Activated CD8-positive, alpha-beta T cell treated with anti-CD3 and anti-CD28 coated beads, Interleukin-2, amount 10 ng/mL, durations not matched to agents 7 days and 5 days (primary cell): Measurements from ENCODE around the gene SLC38A9. TPM values are rescaled to one million over a fixed set of nuclear protein-coding genes. Genes with fewer than 3 reads are reported as not detected.
"Not testable (repeated sequence)": the region's sequence is repeated elsewhere in the genome, so short reads cannot be mapped to it uniquely, and the experiment has no call there.

Experiments
- ATAC-seq: fragments of 150-1000 bp; cut with Tn5 transposase; one replicate; pipeline ENCODE4 v1.10.0; 2021; ENCODE audit warnings: moderate library complexity
- CTCF ChIA-PET: fragments of 350-600 bp; sonication (Branson Sonifier 250); formaldehyde crosslinking; loops from one replicate; lab custom pipeline; 2021; ENCODE audit warnings: antibody characterized with exemption; lab: Charles Lee
- POLR2A ChIA-PET: fragments of 350-600 bp; sonication (Branson Sonifier 250); formaldehyde crosslinking; loops from one replicate; lab custom pipeline; 2021; ENCODE audit warnings: antibody characterized with exemption; lab: Charles Lee
- DNase-seq: peaks from one replicate; pipeline ENCODE4 v3.0.0-alpha.2; 2020
- H3K27ac Mint-ChIP-seq: one replicate; pipeline ENCODE4 v1.8.0; 2021; ENCODE audit warnings: mild to moderate bottlenecking, mixed read lengths
- H3K27me3 Mint-ChIP-seq: one replicate; pipeline ENCODE4 v1.8.0; 2021; ENCODE audit warnings: low read depth, mixed read lengths
- H3K36me3 Mint-ChIP-seq: one replicate; pipeline ENCODE4 v1.8.0; 2021; ENCODE audit warnings: low read depth, mixed read lengths
- H3K4me1 Mint-ChIP-seq: one replicate; pipeline ENCODE4 v1.8.0; 2021; ENCODE audit warnings: low read depth, mixed read lengths
- H3K4me3 Mint-ChIP-seq: one replicate; pipeline ENCODE4 v1.8.0; 2021; ENCODE audit warnings: mild to moderate bottlenecking, mixed read lengths
- H3K9me3 Mint-ChIP-seq: one replicate; pipeline ENCODE4 v1.8.0; 2022; ENCODE audit warnings: mixed read lengths; ENCODE audit not compliant: insufficient read depth
- total RNA-seq, 2 experiments: library from RNA; stranded (reverse); gene quantifications; one replicate each; pipeline ENCODE4 v1.2.3, GENCODE V29; 2021

SLC38A9 gene
- total RNA-seq, 2 experiments from 2014 or later = 22.6 to 25.6 TPM

DNA sequence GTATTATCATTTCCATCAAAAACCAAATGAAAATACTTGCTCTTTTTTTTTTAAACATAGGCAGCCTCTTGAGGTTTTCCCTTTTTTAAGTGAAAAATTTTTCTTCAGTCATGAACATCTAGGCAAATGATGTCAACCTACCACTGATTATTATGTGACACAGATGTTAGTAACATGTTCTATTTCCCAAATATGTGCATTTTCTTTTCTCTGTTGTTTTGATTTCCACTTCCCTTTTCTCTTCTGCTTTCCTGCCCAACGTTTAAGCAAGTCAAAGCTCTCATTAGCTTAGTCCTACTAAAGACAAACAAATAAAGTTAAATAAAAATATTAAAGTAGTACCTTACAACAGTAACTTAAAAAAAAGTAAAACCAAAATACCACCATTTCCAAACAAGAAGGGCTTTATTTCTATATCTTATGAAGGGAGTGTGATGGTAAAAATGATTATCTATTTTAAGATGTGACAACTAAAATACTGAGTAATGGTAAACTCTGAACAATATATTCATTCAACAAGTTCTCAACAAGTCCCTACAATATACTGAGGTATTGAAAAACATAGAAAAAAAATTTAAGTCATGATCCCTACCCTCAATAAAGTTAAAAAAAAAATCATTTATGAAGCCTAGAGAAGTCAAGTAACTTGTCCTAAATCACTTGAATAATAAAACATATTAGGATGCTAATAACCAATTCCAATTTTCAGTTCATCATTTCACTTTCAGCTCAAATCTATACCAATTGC, 9.4 kb downstream of the SLC38A9 start:
- Mint-ChIP-seq H3K36me3 (peaks cover 22% of the 10 kb centered on the region), H3K4me1 (peaks cover 5% of the 10 kb centered on the region), H3K27me3 (no peaks in the 10 kb centered on the region), H3K9me3 (no peaks in the 10 kb centered on the region), H3K27ac (no peak overlapping the region), H3K4me3 (no peak overlapping the region)
- DNase-seq = no peak
- ATAC-seq = no peak
- ChIA-PET CTCF (interaction anchor here (1.4 to 1.5 kb wide), 2 partner anchors 11 to 359 kb away, joined by 3 to 7 read pairs; no protein-coding TSS in a partner anchor), POLR2A (no interaction called here)

DNA sequence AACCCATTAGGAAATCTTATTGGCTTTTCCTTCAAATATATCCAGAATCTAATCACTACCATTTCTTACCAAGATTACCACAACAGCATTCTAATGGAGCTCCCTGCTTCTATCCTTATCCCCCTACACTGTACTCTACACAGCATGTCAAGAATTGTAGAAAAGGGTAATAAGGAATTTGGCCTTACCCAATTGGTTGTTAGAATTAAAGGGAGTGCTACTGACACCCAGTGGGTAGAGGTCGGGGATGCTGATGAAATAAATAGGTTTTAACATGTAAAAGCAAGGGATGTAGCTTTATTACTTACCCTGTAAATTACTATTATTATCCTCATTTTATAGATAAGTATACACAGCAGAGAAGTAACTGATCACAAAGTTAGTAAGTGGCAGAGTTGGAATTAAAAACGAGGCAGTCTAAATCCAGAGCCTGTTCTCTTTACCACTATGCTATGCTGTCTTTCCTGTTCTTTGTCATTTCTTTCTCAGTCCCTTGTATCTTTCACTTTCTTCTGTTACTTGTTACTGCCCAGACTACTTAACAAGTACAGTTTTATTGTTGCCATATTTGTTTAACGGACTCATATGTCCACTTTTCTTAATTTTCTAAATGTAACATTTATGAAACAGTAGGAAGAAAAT, 10.5 kb downstream of the SLC38A9 start:
- no peak for ATAC-seq
- H3K27me3 Mint-ChIP-seq = no peaks in the 10 kb centered on the region
- POLR2A ChIA-PET = interaction anchor here (1.2 kb wide), 1 partner anchor 10 kb away, joined by 3 read pairs; no protein-coding TSS in a partner anchor
- CTCF ChIA-PET = interaction anchor here (0.9 to 1.9 kb wide), 5 partner anchors 10 to 499 kb away, joined by 3 to 13 read pairs (median 3); partner anchors contain the start of gene DHX29
- H3K36me3 Mint-ChIP-seq = peaks cover 29% of the 10 kb centered on the region
- H3K4me3 Mint-ChIP-seq = no peak overlapping the region
- DNase-seq = no peak
- H3K27ac Mint-ChIP-seq = no peak overlapping the region
- H3K4me1 Mint-ChIP-seq = peaks cover 5% of the 10 kb centered on the region
- no peaks in the 10 kb centered on the region for H3K9me3 Mint-ChIP-seq

- no peak overlapping the region for H3K4me3 Mint-ChIP-seq
- DNase-seq = no peak
Observed at GRCh38 chr5:55700745-55701144, 11.4 kb downstream of the SLC38A9 start.

DNA sequence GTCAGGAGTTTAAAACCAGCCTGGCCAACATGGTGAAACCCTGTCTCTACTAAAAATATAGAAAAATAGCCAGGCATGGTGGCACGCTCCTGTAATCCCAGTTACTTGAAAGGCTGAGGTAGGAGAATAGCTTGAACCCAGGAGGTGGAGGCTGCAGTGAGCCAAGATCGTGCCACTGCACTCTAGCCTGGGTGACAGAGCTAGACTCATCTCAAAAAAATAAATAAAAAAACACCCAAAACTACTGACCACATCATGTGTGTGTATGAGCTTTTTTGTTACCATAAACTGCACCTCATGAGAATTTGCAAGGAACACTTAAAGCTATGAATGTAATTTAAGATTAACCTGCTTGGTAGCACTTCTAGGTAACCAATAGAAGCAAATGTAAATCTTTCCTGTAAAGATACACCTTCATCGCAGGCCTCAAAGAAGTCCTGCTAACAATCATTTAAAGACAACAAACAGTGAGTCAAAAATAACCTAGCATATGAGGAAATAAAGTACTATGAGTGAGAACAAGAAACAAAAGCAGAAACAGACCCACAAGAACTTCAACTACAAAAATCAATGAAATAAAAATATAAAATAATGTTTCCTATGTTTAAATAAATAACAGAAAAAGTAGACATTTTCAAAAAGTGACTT, 13.0 kb downstream of the SLC38A9 start:
- Mint-ChIP-seq H3K36me3 (peaks cover 25% of the 10 kb centered on the region), H3K4me1 (peaks cover 5% of the 10 kb centered on the region), H3K9me3 (no peaks in the 10 kb centered on the region), H3K4me3 (no peak overlapping the region), H3K27me3 (no peaks in the 10 kb centered on the region), H3K27ac (no peak overlapping the region)
- DNase-seq = no peak
- CTCF ChIA-PET = interaction anchor here (0.6 to 1.1 kb wide), 2 partner anchors 293 to 527 kb away, joined by 3 read pairs; no protein-coding TSS in a partner anchor
- ATAC-seq = no peak
- POLR2A ChIA-PET = no interaction called here

More at GRCh38 chr5:55700745-55701144, 11.4 kb downstream of the SLC38A9 start:
- no peak overlapping the region for H3K27ac Mint-ChIP-seq
- peaks cover 24% of the 10 kb centered on the region for H3K36me3 Mint-ChIP-seq
- ChIA-PET POLR2A (interaction anchor here (1.2 kb wide), 1 partner anchor 11 kb away, joined by 3 read pairs; no protein-coding TSS in a partner anchor), CTCF (interaction anchor here (0.9 to 1.9 kb wide), 5 partner anchors 9 to 500 kb away, joined by 3 to 13 read pairs (median 3); partner anchors contain the start of gene DHX29)
- H3K27me3 Mint-ChIP-seq = no peaks in the 10 kb centered on the region
- H3K4me1 Mint-ChIP-seq = peaks cover 5% of the 10 kb centered on the region
- H3K9me3 Mint-ChIP-seq = no peaks in the 10 kb centered on the region
- ATAC-seq = no peak

DNA sequence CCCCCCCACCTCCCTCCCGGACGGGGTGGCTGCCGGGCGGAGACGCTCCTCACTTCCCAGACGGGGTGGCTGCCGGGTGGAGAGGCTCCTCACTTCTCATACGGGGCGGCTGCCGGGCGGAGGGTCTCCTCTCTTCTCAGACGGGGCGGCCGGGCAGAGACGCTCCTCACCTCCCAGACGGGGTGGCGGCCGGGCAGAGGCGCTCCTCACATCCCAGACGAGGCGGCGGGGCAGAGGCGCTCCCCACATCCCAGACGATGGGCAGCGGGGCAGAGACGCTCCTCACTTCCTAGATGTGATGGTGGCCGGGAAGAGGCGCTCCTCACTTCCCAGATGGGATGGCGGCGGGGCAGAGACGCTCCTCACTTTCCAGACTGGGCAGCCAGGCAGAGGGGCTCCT, 15.4 kb downstream of the SLC38A9 start:
- DNase-seq, ATAC-seq, H3K27ac Mint-ChIP-seq, H3K27me3 Mint-ChIP-seq, H3K4me3 Mint-ChIP-seq, H3K9me3 Mint-ChIP-seq, H3K4me1 Mint-ChIP-seq, POLR2A ChIA-PET, CTCF ChIA-PET: not testable (repeated sequence)
- H3K36me3 Mint-ChIP-seq = peaks cover 18% of the 10 kb centered on the region

- no peak for ATAC-seq
- no peak overlapping the region for H3K4me3 Mint-ChIP-seq
- H3K9me3 Mint-ChIP-seq = no peaks in the 10 kb centered on the region
- no peaks in the 10 kb centered on the region for H3K27me3 Mint-ChIP-seq
- H3K4me1 Mint-ChIP-seq = peaks cover 3% of the 10 kb centered on the region
- CTCF ChIA-PET = interaction anchor here (0.6 to 3.3 kb wide), 4 partner anchors 289 to 876 kb away, joined by 3 to 32 read pairs (median 14); no protein-coding TSS in a partner anchor
- POLR2A ChIA-PET = no interaction called here
- H3K27ac Mint-ChIP-seq = no peak overlapping the region
- DNase-seq = no peak
- peaks cover 14% of the 10 kb centered on the region for H3K36me3 Mint-ChIP-seq
Observed at GRCh38 chr5:55694152-55694830, 17.8 kb downstream of the SLC38A9 start.

DNA sequence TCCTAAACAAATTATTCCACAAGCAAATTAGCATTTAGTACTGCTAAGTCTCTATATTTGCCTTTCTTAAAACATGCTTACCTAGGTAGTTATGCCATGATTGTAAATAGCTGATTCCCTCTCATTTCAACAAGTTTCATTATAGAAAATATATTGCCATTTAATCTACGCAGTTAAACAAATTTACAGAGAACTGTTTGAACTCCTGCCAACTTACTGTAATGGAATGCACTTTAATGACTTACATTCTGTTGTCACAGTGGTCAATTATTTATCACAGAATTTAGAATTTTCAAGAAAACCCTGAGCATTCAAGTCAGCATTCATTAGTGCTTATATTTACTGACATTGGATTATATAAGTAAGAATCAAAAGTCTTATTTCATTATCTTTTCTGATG, 19.6 kb downstream of the SLC38A9 start:
- no peaks in the 10 kb centered on the region for H3K9me3 Mint-ChIP-seq
- ChIA-PET CTCF (interaction anchor here (0.8 to 3.3 kb wide), 47 partner anchors 9 to 520 kb away, joined by 3 to 32 read pairs (median 5); partner anchors contain the start of genes DHX29 and MTREX), POLR2A (no interaction called here)
- H3K27me3 Mint-ChIP-seq = no peaks in the 10 kb centered on the region
- H3K4me3 Mint-ChIP-seq = no peak overlapping the region
- H3K36me3 Mint-ChIP-seq = peaks cover 13% of the 10 kb centered on the region
- no peak for ATAC-seq
- H3K4me1 Mint-ChIP-seq = peaks cover 3% of the 10 kb centered on the region
- no peak for DNase-seq
- no peak overlapping the region for H3K27ac Mint-ChIP-seq

DNA sequence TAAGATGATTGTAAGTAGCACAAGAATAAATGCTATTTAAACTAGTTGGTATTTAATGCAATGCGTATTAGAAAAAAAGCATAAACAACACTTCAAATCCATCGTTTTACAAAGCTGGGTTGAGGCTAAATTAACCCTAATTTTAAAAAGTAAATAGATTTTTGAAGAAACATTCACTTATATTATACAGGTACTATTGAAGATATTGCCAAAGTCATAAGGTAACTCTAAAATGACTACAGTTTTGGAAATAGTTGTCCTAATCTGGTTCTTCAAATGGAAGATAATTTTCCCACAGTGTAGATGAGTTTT, 20.1 kb downstream of the SLC38A9 start:
- H3K36me3 Mint-ChIP-seq = peaks cover 10% of the 10 kb centered on the region
- ATAC-seq = no peak
- no peak for DNase-seq
- ChIA-PET POLR2A (no interaction called here), CTCF (interaction anchor here (0.8 to 3.3 kb wide), 52 partner anchors 9 to 520 kb away, joined by 3 to 32 read pairs (median 4); partner anchors contain the start of genes DHX29 and MTREX)
- peaks cover 3% of the 10 kb centered on the region for H3K4me1 Mint-ChIP-seq
- no peaks in the 10 kb centered on the region for H3K27me3 Mint-ChIP-seq
- H3K27ac Mint-ChIP-seq = no peak overlapping the region
- no peaks in the 10 kb centered on the region for H3K9me3 Mint-ChIP-seq
- H3K4me3 Mint-ChIP-seq = no peak overlapping the region

DNA sequence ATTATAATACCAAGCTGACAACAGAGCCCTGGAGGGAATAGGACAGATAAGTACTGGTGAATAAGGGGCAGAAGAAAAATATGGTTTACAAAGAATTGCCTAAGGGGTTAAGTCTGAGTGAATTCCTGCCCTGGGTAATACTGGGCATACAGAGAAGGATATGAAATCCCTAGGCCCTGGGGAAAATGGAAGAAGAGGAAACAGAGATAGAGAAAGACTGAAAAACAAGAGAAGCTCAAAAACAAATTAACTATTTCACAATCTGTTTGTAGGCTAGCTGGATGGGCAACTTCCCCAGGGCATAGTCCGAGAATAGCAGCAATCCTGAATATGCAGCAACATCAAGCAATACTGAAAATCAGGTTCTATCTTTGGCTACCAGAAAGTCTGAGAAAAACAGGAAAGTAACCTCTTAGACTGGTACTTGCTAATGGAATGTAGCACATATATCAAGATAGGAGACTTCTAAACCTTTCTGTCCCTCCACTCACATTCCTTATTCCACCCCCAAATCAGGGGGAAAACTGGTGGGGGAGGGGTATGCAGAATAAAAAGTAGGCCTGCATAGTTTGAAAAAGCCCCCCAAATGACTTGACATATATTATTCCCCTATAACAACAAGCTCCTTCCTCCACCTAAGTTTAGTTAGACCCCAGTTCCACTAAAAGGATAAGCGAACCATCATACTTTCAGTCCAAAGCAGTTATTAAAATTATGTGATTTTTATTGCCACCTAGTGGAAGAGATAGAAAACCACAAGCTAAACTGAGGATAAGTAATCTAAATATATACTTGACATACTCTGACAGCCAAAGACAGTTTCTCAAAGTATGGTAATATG, 20.6 kb downstream of the SLC38A9 start:
- no peak overlapping the region for H3K4me3 Mint-ChIP-seq
- POLR2A ChIA-PET = no interaction called here
- H3K9me3 Mint-ChIP-seq = no peaks in the 10 kb centered on the region
- no peaks in the 10 kb centered on the region for H3K27me3 Mint-ChIP-seq
- peaks cover 9% of the 10 kb centered on the region for H3K36me3 Mint-ChIP-seq
- CTCF ChIA-PET = interaction anchor here (0.8 to 3.3 kb wide), 52 partner anchors 10 to 519 kb away, joined by 3 to 32 read pairs (median 4); partner anchors contain the start of genes DHX29 and MTREX
- ATAC-seq = peak; percentile 53
- no peak for DNase-seq
- H3K4me1 Mint-ChIP-seq = peaks cover 3% of the 10 kb centered on the region
- no peak overlapping the region for H3K27ac Mint-ChIP-seq

- Mint-ChIP-seq H3K4me3 (no peak overlapping the region), H3K27ac (no peak overlapping the region)
Observed at GRCh38 chr5:55682071-55682470, 30.1 kb downstream of the SLC38A9 start.

More at GRCh38 chr5:55682071-55682470, 30.1 kb downstream of the SLC38A9 start:
- Mint-ChIP-seq H3K27me3 (no peaks in the 10 kb centered on the region), H3K36me3 (peaks cover 7% of the 10 kb centered on the region), H3K9me3 (no peaks in the 10 kb centered on the region), H3K4me1 (peaks cover 9% of the 10 kb centered on the region)
- no peak for DNase-seq
- ChIA-PET CTCF (interaction anchor here (0.6 kb wide), 1 partner anchor 19 kb away, joined by 3 read pairs; no protein-coding TSS in a partner anchor), POLR2A (no interaction called here)
- ATAC-seq = no peak
